Measurements from ENCODE around the gene POP5.

Gene POP5

DNA sequence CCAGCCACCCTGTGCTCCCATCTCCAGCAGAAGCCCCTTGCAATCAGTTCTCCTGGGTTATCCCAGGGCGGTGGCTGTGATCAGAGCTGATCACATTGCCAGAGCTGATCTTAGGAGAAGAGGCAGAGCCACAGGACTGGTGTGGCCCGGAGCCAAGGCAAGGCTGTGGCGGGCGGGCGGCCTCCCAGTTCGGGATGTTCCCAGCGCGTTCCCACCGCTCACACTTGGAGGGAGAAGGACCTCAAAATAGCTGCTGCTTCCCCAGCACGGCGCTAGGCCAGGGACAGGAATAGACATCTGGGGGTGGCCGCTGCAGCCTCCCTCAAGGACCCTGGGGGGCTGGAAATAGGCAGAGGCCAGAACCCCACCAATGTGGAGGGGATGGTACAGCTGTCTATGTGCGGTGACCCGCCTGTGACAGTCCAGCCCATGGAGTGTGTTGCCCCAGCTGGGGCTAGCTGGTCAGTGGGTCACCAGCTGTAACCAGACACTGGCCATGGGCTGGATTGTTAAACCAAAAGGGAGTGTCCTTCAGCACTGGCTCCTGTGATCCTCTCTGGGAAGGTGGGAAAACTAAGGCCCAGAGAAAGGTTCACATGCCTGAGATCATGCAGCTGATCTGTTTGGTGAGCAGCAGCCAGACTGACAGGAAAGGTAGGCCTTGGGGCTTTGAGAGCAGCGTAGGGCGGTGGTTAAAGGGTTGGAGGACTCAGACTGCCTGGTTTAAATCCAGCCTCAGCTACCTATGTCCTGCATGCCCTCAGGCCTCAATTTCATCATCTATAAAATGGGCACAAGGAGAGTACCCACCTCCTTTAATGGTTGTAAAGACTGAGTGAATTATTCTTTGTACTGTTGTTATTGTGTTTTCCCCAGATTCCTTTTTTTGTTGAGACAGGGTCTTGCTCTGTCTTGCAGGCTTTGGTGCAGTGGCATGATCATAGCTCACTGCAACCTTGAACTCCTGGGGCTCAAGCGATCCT, 8.0 kb upstream of the POP5 start:
- no peak for DNase-seq

DNA sequence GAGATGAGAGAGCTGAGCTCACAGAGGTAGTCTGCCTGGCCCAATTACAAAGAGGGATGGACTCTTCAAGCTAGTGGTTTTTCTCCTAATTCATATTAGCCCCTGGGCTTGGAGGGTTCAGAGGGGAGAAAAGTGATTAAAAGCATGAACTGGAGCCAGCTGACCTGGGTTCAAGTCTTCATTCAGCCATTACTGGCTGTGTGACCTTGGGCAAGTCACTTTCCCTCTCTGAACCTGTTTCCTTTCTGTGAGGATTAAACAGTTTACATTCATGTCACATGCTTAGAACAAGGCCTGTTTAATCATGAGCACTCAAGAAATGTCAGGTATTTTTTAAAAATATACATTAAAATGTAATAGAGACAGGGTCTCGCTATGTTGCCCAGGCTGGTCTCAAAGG, 7.2 kb upstream of the POP5 start:
- DNase-seq, result no peak

DNA sequence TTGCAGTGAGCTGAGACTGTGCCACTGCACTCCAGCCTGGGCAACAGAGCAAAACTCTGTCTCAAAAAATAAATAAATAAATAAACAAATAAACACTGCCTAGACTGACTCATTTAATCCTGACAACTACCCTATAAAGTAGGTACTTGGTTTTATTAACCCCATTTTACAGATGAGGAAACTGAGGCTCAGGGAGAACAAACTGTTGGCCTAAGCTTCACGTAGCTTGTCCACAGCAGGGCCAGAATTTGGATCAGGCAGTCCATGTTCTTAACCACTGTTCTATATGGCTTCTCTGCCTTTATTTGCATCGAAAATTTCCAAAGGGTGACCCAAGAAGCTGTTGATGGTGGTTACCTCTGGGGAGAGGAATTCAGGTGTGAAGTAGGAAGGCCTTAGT, 5.7 kb upstream of the POP5 start:
- DNase-seq, result no peak

DNA sequence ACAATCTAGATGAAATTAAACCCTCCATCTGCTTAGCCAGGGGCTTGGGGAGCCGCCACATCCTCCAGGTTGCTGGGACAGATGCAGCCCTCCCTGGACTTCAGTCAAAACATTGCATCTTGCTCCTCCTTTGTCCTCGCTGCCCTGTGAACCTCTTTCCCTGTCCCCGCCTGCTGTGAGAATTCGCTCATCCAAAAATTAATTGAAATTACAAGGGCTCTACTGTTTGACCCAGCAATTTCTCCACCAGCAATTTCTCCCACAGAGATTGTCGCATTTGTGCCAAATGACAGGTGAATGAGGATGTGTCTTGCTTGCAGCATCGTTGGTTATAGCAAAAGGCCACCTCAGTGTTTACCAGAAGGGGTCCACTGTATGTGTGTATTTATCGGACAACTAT, 5.0 kb upstream of the POP5 start:
- DNase-seq, result no peak

DNA sequence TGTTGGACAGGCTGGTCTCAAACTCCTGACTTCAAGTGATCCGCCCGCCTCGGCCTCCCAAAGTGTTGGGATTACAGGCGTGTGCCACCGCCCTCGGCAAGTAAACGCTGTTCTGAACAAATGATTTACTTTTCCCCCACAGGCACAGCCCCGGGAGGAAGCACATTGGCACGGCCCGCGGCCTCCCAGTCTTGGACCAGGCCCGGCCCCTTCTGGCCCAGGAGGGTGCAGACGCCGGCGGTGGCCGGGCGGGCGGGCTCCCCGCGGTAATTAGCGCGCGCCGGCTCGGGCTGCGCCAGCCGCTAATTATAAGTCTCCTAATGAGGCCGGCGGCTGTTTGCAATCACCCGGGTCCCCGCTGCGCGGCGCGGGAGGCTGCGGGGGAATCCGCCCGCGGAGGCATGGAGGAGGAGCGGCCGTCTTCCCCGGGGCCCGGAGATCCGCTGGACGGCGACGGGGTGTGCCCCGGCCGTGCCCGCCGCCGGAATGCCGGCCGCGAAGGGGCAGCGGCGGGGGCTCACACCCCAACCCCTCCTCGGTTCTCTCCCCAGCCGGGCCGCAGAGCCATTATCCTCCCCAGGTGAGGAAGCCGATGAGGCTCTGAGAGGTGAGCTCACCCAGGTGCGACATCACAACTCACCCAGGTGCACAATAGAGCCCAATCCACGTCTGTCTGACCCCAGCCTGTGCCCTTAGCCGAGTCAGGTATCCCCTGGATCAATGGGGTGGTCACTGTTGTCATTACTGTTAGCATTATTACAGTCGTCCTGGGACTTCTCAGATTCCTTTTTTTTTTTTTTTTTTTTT, 3.3 kb upstream of the POP5 start:
- DNase-seq, result no peak

DNA sequence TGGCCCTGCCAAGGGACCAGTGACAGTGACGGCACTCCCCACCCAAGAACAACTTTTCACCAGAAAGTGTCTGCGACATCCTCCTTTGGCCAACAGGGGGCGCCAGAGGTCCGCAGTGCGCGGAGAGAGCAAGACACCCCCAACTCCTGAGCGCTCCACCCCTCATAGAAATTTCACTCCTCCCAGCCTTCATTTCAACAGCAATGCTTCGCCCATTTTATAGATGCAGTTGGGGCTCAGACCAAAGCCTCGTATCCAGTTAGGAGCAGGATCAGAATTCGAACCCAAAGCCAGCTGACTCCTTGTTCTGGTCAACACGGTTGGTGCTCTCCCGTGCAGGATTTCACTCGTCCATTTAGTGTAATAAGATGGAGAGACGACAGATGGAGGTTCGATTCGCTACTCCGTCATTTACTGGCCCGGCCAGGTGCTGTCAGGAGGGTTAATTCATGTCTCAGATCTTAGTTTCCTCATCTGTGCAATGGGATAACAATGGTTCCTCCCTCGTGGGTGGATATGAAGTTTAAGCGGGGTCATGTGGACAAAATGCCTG, 2.4 kb upstream of the POP5 start:
- peak; percentile 50 for DNase-seq

DNA sequence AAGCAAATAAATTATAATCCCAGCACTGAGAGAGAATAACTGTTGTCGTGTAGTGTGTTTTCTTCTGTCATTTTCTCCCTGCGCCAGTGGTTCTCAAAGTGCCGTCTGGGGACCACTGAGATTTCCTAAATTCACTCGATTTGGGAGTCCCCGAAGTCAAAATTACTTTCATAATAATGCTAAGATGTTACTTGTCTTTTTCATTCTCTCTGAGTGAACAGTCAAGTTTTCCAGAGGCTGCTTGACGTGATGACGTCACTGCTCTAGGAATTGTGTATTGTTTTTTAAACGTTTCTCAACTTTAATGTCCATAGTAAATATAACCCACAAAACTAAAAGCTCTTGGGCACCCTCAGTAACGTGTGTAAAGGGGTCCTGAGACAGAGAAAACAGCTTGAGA, 796 bp upstream of the POP5 start:
- no peak for DNase-seq

DNA sequence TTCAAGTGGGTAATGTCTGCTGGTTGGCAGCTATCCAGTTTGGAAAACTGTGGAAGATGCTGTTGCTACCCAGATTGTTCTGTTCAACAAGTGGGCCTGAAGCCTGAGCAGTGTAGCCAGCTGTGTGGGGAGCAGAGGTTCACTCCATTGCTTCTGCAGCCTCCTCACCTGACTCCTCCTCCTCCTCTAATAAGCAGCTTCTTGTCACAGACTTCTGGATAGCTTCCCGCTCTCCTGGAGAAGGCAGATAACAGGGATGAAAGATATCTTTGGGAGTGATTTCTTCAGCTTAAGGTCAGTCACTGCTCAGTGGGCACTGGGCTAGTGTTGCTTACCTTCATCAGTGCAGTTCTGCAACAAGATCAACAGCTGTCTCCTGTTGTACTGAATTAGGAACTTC, 2.0 kb downstream of the POP5 start:
- DNase-seq, result no peak

DNA sequence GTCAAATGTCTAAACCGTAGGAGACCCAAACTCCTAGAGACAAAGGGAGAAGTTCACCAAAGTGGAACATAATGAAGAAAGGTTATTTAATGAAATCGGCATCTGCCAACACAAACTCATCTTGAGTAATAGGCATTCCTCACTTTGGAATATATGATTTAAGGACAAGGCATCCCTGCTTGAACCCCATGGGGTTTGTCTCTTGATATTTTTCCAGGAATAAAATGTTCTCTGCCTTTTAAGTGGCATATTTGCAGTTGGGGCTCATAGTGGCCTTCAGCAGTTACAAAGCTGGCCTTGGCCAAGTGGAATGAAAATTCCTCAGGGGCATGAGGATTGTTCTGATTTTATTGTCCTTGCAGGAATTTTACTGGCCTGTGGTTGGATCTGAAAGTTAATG, 7.1 kb downstream of the POP5 start:
- DNase-seq, result no peak

DNA sequence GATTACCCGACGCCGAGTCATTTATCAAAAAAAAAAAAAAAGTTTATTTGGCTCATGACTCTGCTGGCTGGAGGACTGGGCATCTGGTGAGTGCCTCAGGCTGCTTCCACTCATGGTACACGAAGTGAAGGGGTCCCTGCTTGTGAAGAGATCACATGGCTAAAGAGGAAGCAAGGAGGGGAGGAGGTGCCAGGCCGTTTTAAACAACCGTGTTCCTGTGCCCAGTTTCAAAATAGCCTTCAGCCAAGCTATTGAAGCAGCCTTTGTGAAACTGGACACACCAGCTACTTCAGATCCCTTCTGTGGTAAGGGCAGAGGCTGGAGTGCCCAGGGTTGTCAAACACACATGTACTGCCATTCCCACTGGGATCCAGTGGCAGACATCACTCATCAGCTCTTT, 7.6 kb downstream of the POP5 start:
- no peak for DNase-seq

DNA sequence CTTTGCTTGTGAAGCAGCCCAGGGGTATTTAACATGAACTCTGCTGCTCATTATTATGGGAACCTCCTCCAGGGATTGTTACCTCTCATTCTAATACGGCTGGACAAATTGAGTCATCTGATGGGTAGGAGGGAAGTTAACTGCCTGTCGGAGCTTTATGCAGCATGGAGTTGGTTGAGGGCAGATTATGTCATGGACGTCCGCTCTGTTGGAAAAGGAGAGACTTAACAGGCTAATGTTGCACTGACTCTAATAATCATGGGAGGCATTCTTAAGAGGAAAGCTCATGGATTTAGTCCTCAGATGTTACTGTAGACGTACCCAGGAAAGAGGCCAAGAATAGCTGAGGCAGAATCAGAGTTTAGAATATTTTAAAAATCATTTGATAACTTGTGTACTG, 9.9 kb downstream of the POP5 start:
- no peak for DNase-seq

DNA sequence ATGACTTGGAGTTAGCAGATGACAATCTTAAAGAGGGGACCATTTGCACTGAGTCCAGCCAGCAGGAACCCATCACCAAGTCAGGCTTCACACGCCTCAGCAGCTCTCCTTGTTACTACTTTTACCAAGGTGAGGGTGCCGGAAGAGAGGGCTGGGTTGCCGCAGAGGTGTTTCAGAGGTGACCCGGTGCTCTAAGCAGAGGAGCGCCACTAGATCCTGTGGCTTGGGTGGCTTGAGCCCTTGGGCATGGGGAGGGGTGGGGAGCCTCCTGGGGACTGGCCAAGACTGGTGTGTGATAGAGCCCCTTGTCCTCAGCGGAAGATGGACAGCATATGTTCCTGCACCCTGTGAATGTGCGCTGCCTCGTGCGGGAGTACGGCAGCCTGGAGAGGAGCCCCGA, 17.7 kb downstream of the POP5 start:
- DNase-seq, result no peak

DNA sequence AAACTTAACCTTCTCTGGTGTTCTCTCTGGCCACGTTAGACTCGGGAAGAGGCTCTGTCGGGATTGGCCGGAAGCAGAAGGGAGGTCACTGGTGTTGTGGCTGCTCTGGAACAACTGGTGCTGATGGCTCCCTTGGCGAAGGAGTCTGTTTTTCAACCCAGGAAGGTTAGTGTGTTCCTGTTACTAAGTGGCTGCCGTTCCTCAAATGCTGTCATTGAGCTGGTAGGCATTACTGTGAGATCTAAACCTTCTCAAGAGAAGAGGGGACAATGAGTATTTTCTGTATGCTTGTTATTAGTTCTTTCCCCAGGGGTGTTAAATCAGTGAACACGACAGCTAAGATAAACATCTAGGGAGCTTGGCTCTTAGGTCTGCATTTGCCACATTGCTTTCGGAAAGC, 18.3 kb downstream of the POP5 start:
- DNase-seq, result no peak

DNA sequence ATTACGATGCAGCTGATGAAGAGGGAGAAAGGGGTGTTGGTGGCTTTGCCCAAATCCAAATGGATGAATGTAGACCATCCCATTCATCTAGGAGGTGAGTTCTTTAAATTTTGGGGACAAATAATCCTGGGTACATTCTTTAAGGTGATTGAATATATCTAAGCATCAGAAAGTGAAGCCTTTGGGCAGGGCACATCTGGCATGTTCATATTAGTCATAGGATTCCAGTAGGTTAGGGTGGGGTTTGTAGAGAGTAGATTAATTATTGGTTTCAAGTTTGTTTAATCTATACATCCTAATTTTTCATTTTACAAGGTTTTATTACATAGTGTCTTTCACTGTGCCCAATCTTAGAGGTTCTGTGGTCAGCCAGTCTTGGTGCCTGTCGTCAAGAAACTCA, 23.6 kb downstream of the POP5 start:
- no peak for DNase-seq

DNA sequence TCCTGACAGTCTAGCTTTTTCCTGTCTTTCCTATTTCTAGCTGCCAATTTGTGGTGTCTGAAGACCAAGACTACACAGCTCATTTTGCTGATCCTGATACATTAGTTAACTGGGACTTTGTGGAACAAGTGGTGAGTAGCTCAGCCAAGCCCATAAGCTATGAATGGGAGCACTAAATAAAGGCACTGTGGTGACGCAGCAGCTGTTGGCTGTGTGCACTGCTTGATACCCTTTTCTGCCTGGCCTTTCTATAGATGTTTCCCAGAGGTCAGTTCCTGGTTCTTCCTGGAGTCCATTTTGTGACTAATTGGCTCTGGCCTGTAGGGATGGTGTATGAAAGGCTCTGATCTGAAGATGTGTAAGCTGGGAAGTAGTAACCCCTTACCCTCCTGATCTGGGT, 26.5 kb downstream of the POP5 start:
- DNase-seq, result no peak

DNA sequence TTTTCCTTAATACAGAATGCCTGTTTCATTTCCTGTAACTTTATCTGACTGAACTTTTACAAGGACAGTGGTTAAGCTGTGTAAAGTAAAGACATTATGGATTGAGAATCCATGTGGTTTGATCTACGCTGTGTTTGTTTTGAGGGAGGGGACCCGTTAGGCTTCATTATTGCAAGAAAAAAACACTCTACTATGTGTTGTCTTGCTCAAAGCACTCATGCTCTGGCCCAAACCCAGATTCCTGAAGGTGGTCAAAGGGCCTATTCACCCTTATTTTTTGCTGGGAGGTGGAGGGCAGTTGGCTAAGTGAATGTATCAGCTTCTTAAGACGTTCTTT, 35.2 kb downstream of the POP5 start:
- no peak for DNase-seq

DNA sequence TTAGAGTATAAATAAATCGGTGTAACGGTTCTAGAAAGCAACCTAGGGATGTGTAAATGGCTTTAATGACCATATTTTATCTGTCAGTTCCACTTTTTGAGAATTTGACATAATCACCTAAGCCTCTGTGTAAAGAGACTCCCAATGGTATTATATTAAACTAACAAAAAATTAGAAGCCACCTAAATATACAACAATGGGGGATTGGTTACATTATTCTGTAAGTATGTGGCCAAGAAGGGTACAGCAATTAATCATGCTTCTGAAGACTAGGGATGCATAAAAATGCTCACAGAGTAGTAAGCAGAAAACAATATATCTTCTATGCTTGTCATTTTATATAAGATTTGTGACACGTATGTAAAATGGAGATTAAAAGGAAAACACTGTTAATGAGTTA, 36.5 kb downstream of the POP5 start:
- no peak for DNase-seq

DNA sequence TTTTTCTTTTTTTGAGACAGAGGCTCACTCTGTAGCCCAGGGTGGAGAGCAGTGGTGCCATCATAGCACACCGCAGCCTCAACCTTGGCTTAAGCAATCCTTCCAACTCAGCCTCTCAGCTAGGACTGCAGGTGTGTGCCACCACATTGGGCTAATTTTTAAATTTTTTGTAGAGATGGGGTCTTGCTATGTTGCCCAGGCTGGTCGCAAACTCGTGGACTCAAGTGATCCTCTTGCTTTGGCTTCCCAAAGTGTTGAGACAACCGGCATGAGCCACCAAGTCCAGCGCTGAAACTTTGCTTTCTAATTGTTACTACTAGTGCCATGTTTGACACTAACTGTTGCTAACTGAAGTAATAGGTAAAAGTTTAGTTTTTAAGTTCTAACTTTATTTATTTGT, 39.0 kb downstream of the POP5 start:
- no peak for DNase-seq

DNA sequence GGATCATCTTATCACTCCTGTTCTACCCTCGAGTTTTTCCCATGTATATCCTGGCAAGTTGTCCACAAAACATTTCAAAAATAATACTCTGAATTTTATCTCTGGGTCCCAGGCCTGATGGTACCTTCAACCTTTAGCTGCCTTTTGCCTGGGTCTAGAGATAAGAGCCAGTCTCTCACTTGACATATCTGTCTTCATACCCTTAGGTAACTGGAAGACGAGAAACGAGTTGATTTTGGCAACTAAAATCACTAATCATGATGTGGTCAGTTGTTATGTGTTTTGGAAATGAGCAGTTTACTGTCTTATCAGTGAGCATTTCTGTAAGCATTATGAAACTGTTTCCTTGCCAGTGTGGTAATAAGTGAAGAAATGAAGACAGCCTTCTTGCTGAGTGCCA, 40.8 kb downstream of the POP5 start:
- DNase-seq, result no peak

DNA sequence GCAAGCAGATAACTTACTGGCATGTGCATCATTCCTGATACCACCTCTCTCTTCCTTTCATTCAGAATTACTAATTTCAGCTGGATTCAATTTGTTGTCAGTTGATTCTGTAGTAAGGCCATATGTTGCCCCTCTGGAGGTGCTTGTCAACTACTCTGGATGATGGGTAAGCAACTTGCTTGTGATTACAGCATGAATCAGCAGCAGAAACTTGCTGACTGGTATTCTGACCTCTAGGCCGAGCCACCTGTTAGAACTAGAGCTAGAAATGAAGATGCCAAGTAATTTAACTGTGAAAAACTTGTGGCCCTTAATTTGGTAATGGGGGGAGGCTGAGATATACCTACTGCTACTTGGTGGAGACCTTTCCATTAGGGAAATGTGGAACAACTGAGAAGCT, 41.9 kb downstream of the POP5 start:
- no peak for DNase-seq

DNA sequence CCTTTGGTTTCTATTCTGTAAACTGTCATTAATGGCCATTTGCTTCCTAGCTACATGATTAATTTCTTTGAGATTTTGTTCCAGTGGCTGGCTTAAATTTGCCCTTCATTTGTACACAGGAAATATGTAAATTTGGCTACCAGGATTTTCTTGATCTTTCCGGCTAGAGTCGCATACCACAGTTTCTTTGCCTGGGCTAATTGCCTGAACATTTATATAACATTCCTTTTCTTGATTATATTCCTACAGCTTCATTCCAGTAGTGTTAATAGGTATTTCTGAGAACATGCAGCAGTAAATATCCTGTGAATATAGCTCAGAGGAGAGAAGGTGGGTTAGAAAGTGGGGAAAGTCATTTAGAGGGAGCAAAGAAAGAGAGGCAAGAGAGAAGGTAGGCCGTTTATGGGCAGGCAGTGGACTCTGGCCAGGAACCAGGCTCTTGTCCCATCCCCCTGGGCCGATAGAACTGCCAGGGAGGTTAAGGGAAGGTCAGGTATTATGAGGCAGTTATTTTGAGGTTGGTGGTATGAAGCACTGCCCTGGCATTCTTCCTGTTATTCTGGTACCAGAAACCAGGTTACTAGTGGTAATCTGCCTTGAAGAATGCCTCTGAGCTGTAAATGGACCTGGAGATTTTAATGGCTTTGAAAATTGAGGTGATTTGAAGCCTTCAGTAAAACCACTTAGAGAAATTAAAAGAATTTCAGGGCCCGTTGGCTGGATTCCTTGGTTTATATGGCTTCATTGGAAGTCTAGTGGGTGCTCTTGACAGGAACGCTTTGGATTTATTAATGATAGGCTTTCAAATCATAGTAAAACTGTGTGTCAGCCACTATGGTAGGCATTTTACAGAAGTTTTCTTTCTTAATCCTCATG, 42.7 kb downstream of the POP5 start:
- no peak for DNase-seq

DNA sequence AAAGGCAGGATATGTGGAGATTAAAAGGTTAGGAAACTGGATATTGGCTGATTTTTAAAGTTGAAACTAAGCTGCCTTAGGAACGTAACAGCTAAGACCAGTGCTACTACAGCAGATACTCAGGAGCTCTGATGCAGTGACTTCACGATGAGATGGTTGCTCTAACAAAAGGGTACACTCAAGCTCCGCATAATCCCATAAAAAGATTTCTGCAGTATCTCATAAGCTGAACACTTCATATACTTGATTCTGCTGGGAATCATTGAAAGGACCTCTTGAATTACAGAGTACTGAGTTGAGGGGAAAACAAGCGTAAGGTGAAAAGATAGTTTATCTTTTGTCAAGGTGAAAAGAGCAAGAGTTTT, 43.4 kb downstream of the POP5 start:
- DNase-seq, result no peak
